H1 (cell line): Measurements from ENCODE around the gene PUSL1. TPM values are rescaled to one million over a fixed set of nuclear protein-coding genes. Genes with fewer than 3 reads are reported as not detected.

ENCODE experiments used
- SAP30 ChIP-seq: fragments of 300-600 bp; sonication (generic); IDR thresholded peaks from 2 replicates; pipeline ENCODE4 v1.7.1; 2012; ENCODE audit warnings: low read length, moderate library complexity, mild to moderate bottlenecking, inconsistent platforms; ENCODE audit not compliant: insufficient read depth, insufficient replicate concordance
- SRF ChIP-seq: IDR thresholded peaks from 2 replicates; pipeline ENCODE4 v1.6.1; 2011; ENCODE audit warnings: mild to moderate bottlenecking, low read depth, low read length, moderate library complexity
- polyA plus RNA-seq, 7 experiments: library from polyadenylated mRNA; depleted of rRNA in 3 of 7; stranded (reverse) in 5 of 7; unstranded in 2 of 7; fragments of >200 nt in 5 of 7; fragments of 200-250 nt in 2 of 7; gene quantifications; 1 replicate in 5 of 7; 2 replicates in 1 of 7; 4 replicates in 1 of 7; pipeline versions ENCODE4 v1.2.1 to v1.2.3, GENCODE V29; 2011 to 2013; ENCODE audit warnings: missing spikeins in 2 of 7, mixed read lengths in 2 of 7
- total RNA-seq: library from RNA; stranded (reverse); fragmentation: NEBNext Ultra II Directional; extraction: Animal tissue kit (Norgen Biotek cat#: 25700); gene quantifications from 2 replicates; pipeline ENCODE4 v1.2.1, GENCODE V29; 2021

The PUSL1 gene
- total and polyA plus RNA-seq, 2 of the 8 experiments (the other 6 are each of a cell fraction or from before 2014, with no cell fraction given), result 38.8 to 87.4 TPM

GRCh38 chr1:1349256-1350012, 41.0 kb downstream of the PUSL1 start, which contains the start of gene DVL1 (continued):
- TF ChIP-seq SRF (no peak), SAP30 (no peak)
